Measurements from ENCODE around the gene SLC38A11. TPM values are rescaled to one million over a fixed set of nuclear protein-coding genes. Genes with fewer than 3 reads are reported as not detected.
A peak's percentile ranks its signal among the peaks of the same experiment; 100 is the strongest.

Gene SLC38A11
- polyA plus RNA-seq, 1 donor = 15.4 TPM

- no peaks in the 10 kb centered on the region for H3K27me3 ChIP-seq (ENCODE audit: control insufficient read depth, insufficient read depth, low read length)
- H3K9me3 ChIP-seq (ENCODE audit: control insufficient read depth, low read depth, low read length) = no peaks in the 10 kb centered on the region
- H3K27ac ChIP-seq (ENCODE audit: low read length) = no peak overlapping the region
- no peak for DNase-seq
- H3K4me1 ChIP-seq (ENCODE audit: control insufficient read depth, insufficient read depth, low read length) = peaks cover 2% of the 10 kb centered on the region
- no peaks in the 10 kb centered on the region for H3K36me3 ChIP-seq (ENCODE audit: control insufficient read depth, insufficient read depth, low read length)
- H3K4me3 ChIP-seq (ENCODE audit: low read length) = no peak overlapping the region
- 20% methylated on average over 1 of the region's 1 CpG for WGBS (ENCODE audit: insufficient coverage, low lambda C conversion rate)
Observed at GRCh38 chr2:164943289-164943688, 12.0 kb downstream of the SLC38A11 start.

- 22% methylated on average over 1 of the region's 3 CpGs for WGBS (ENCODE audit: insufficient coverage, low lambda C conversion rate)
- no peak overlapping the region for H3K4me3 ChIP-seq (ENCODE audit: low read length)
- H3K4me1 ChIP-seq (ENCODE audit: control insufficient read depth, insufficient read depth, low read length) = peaks cover 25% of the 10 kb centered on the region
- no peaks in the 10 kb centered on the region for H3K36me3 ChIP-seq (ENCODE audit: control insufficient read depth, insufficient read depth, low read length)
- DNase-seq = peak in 1 of 2 donors; percentile 76
- H3K27ac ChIP-seq (ENCODE audit: low read length) = peak overlapping the region; percentile 78
- no peaks in the 10 kb centered on the region for H3K9me3 ChIP-seq (ENCODE audit: control insufficient read depth, low read depth, low read length)
- no peaks in the 10 kb centered on the region for H3K27me3 ChIP-seq (ENCODE audit: control insufficient read depth, insufficient read depth, low read length)
Observed at GRCh38 chr2:164937864-164938401, 17.4 kb downstream of the SLC38A11 start.

GRCh38 chr2:164935118-164936101 is 19.9 kb downstream of the SLC38A11 start:
- 100% methylated on average over 1 of the region's 5 CpGs for WGBS (ENCODE audit: insufficient coverage, low lambda C conversion rate)
- H3K27me3 ChIP-seq (ENCODE audit: control insufficient read depth, insufficient read depth, low read length) = no peaks in the 10 kb centered on the region
- peak in 1 of 2 donors; percentile 27 for DNase-seq
- H3K36me3 ChIP-seq (ENCODE audit: control insufficient read depth, insufficient read depth, low read length) = no peaks in the 10 kb centered on the region
- H3K27ac ChIP-seq (ENCODE audit: low read length) = peak overlapping the region; percentile 10
- H3K9me3 ChIP-seq (ENCODE audit: control insufficient read depth, low read depth, low read length) = no peaks in the 10 kb centered on the region
- peaks cover 25% of the 10 kb centered on the region for H3K4me1 ChIP-seq (ENCODE audit: control insufficient read depth, insufficient read depth, low read length)
- H3K4me3 ChIP-seq (ENCODE audit: low read length) = no peak overlapping the region

- Histone ChIP-seq H3K27ac (ENCODE audit: low read length) (peak overlapping the region; percentile 10), H3K36me3 (ENCODE audit: control insufficient read depth, insufficient read depth, low read length) (no peaks in the 10 kb centered on the region)
Observed at GRCh38 chr2:164934401-164935117, 20.8 kb downstream of the SLC38A11 start.

GRCh38 chr2:164933671-164934189 is 21.6 kb downstream of the SLC38A11 start:
- Histone ChIP-seq H3K4me1 (ENCODE audit: control insufficient read depth, insufficient read depth, low read length) (peaks cover 25% of the 10 kb centered on the region), H3K4me3 (ENCODE audit: low read length) (no peak overlapping the region), H3K27ac (ENCODE audit: low read length) (peak overlapping the region; percentile 43), H3K36me3 (ENCODE audit: control insufficient read depth, insufficient read depth, low read length) (no peaks in the 10 kb centered on the region), H3K27me3 (ENCODE audit: control insufficient read depth, insufficient read depth, low read length) (no peaks in the 10 kb centered on the region), H3K9me3 (ENCODE audit: control insufficient read depth, low read depth, low read length) (no peaks in the 10 kb centered on the region)
- 0% methylated on average over 1 of the region's 3 CpGs for WGBS (ENCODE audit: insufficient coverage, low lambda C conversion rate)
- peak in 1 of 2 donors; percentile 42 for DNase-seq

More at GRCh38 chr2:164934401-164935117, 20.8 kb downstream of the SLC38A11 start:
- Histone ChIP-seq H3K27me3 (ENCODE audit: control insufficient read depth, insufficient read depth, low read length) (no peaks in the 10 kb centered on the region), H3K9me3 (ENCODE audit: control insufficient read depth, low read depth, low read length) (no peaks in the 10 kb centered on the region), H3K4me3 (ENCODE audit: low read length) (no peak overlapping the region), H3K4me1 (ENCODE audit: control insufficient read depth, insufficient read depth, low read length) (peaks cover 25% of the 10 kb centered on the region)
- no peak for DNase-seq
- 39% methylated on average over 3 of the region's 5 CpGs for WGBS (ENCODE audit: insufficient coverage, low lambda C conversion rate)

GRCh38 chr2:164932377-164932776 is 22.9 kb downstream of the SLC38A11 start:
- Histone ChIP-seq H3K27ac (ENCODE audit: low read length) (no peak overlapping the region), H3K36me3 (ENCODE audit: control insufficient read depth, insufficient read depth, low read length) (no peaks in the 10 kb centered on the region), H3K27me3 (ENCODE audit: control insufficient read depth, insufficient read depth, low read length) (no peaks in the 10 kb centered on the region), H3K4me1 (ENCODE audit: control insufficient read depth, insufficient read depth, low read length) (peaks cover 20% of the 10 kb centered on the region), H3K4me3 (ENCODE audit: low read length) (no peak overlapping the region), H3K9me3 (ENCODE audit: control insufficient read depth, low read depth, low read length) (no peaks in the 10 kb centered on the region)
- DNase-seq = no peak
- 83% methylated on average over 1 of the region's 2 CpGs for WGBS (ENCODE audit: insufficient coverage, low lambda C conversion rate)

- H3K36me3 ChIP-seq (ENCODE audit: control insufficient read depth, insufficient read depth, low read length) = no peaks in the 10 kb centered on the region
- no peaks in the 10 kb centered on the region for H3K27me3 ChIP-seq (ENCODE audit: control insufficient read depth, insufficient read depth, low read length)
- H3K4me1 ChIP-seq (ENCODE audit: control insufficient read depth, insufficient read depth, low read length) = no peaks in the 10 kb centered on the region
- H3K27ac ChIP-seq (ENCODE audit: low read length) = no peak overlapping the region
- H3K4me3 ChIP-seq (ENCODE audit: low read length) = no peak overlapping the region
- DNase-seq = no peak
- no peaks in the 10 kb centered on the region for H3K9me3 ChIP-seq (ENCODE audit: control insufficient read depth, low read depth, low read length)
Observed at GRCh38 chr2:164928101-164928673, 27.1 kb downstream of the SLC38A11 start.

- Histone ChIP-seq H3K27me3 (ENCODE audit: control insufficient read depth, insufficient read depth, low read length) (no peaks in the 10 kb centered on the region), H3K9me3 (ENCODE audit: control insufficient read depth, low read depth, low read length) (no peaks in the 10 kb centered on the region), H3K4me1 (ENCODE audit: control insufficient read depth, insufficient read depth, low read length) (no peaks in the 10 kb centered on the region), H3K4me3 (ENCODE audit: low read length) (no peak overlapping the region), H3K27ac (ENCODE audit: low read length) (no peak overlapping the region), H3K36me3 (ENCODE audit: control insufficient read depth, insufficient read depth, low read length) (no peaks in the 10 kb centered on the region)
- no peak for DNase-seq
- WGBS (ENCODE audit: insufficient coverage, low lambda C conversion rate) = no CpG with 5 or more reads among the region's 3 CpGs
Observed at GRCh38 chr2:164922134-164922533, 33.2 kb downstream of the SLC38A11 start.

- peak; percentile 33 to 61 for DNase-seq
- H3K27me3 ChIP-seq (ENCODE audit: control insufficient read depth, insufficient read depth, low read length) = no peaks in the 10 kb centered on the region
- no peaks in the 10 kb centered on the region for H3K9me3 ChIP-seq (ENCODE audit: control insufficient read depth, low read depth, low read length)
- no peaks in the 10 kb centered on the region for H3K36me3 ChIP-seq (ENCODE audit: control insufficient read depth, insufficient read depth, low read length)
- H3K4me1 ChIP-seq (ENCODE audit: control insufficient read depth, insufficient read depth, low read length) = no peaks in the 10 kb centered on the region
- no peak overlapping the region for H3K4me3 ChIP-seq (ENCODE audit: low read length)
- H3K27ac ChIP-seq (ENCODE audit: low read length) = peak overlapping the region; percentile 90
- 73% methylated on average over 4 of the region's 4 CpGs for WGBS (ENCODE audit: insufficient coverage, low lambda C conversion rate)
Observed at GRCh38 chr2:164920430-164920829, 34.9 kb downstream of the SLC38A11 start.
